ENCODE data around the gene LPCAT2.

LPCAT2 gene

GRCh38 chr16:55539049-55539448 is 30.2 kb downstream of the LPCAT2 start:
- no peak overlapping the region for H3K27ac ChIP-seq
- no peak overlapping the region for H3K4me3 ChIP-seq

- H3K4me3 ChIP-seq, result no peak overlapping the region
Observed at GRCh38 chr16:55539488-55539887, 30.6 kb downstream of the LPCAT2 start.

GRCh38 chr16:55540221-55540620 is 31.3 kb downstream of the LPCAT2 start:
- no peak overlapping the region for H3K4me3 ChIP-seq
- no peak overlapping the region for H3K27ac ChIP-seq

More at GRCh38 chr16:55539488-55539887, 30.6 kb downstream of the LPCAT2 start:
- H3K27ac ChIP-seq, result no peak overlapping the region

- Histone ChIP-seq H3K27ac (no peak overlapping the region), H3K4me3 (no peak overlapping the region)
Observed at GRCh38 chr16:55542459-55543082, 33.7 kb downstream of the LPCAT2 start.

GRCh38 chr16:55543472-55543871 is 34.6 kb downstream of the LPCAT2 start:
- no peak overlapping the region for H3K4me3 ChIP-seq
- no peak overlapping the region for H3K27ac ChIP-seq

GRCh38 chr16:55552621-55553020 is 43.7 kb downstream of the LPCAT2 start:
- Histone ChIP-seq H3K4me3 (no peak overlapping the region), H3K27ac (no peak overlapping the region)

- Histone ChIP-seq H3K27ac (no peak overlapping the region), H3K4me3 (no peak overlapping the region)
Observed at GRCh38 chr16:55555436-55555835, 46.6 kb downstream of the LPCAT2 start.

GRCh38 chr16:55557186-55557585 is 48.3 kb downstream of the LPCAT2 start:
- H3K4me3 ChIP-seq, result no peak overlapping the region
- H3K27ac ChIP-seq, result peak overlapping the region in 15 of 21 experiments; percentile 0 to 77 (median 56)

- Histone ChIP-seq H3K4me3 (no peak overlapping the region), H3K27ac (peak overlapping the region in 13 of 21 experiments; percentile 3 to 73 (median 39))
Observed at GRCh38 chr16:55559233-55559632, 50.4 kb downstream of the LPCAT2 start.

- peak overlapping the region in 8 of 21 experiments; percentile 2 to 71 (median 48) for H3K27ac ChIP-seq
- no peak overlapping the region for H3K4me3 ChIP-seq
Observed at GRCh38 chr16:55559933-55560516, 51.2 kb downstream of the LPCAT2 start.

- no peak overlapping the region for H3K4me3 ChIP-seq
- H3K27ac ChIP-seq, result peak overlapping the region in 1 of 21 experiments; percentile 7
Observed at GRCh38 chr16:55561319-55561848, 52.5 kb downstream of the LPCAT2 start.

- peak overlapping the region in 2 of 21 experiments; percentile 41 to 55 for H3K27ac ChIP-seq
- H3K4me3 ChIP-seq, result no peak overlapping the region
Observed at GRCh38 chr16:55562936-55563335, 54.1 kb downstream of the LPCAT2 start.

- peak overlapping the region in 3 of 21 experiments; percentile 23 to 55 (median 41) for H3K27ac ChIP-seq
Observed at GRCh38 chr16:55563797-55564196, 54.9 kb downstream of the LPCAT2 start.

GRCh38 chr16:55565086-55565485 is 56.2 kb downstream of the LPCAT2 start:
- Histone ChIP-seq H3K27ac (no peak overlapping the region), H3K4me3 (no peak overlapping the region)

More at GRCh38 chr16:55563797-55564196, 54.9 kb downstream of the LPCAT2 start:
- H3K4me3 ChIP-seq, result no peak overlapping the region

GRCh38 chr16:55566432-55567175 is 57.7 kb downstream of the LPCAT2 start, which contains the start of gene CAPNS2:
Gene CAPNS2, plus strand, starts transcription at chr16:55566684. Its CDS starts 73 bp downstream, at chr16:55566757.
- peak within 1 kb of the TSS; percentile 17 to 45 (median 26) for H3K4me3 ChIP-seq
- peak within 1 kb of the TSS in 20 of 21 experiments; percentile 3 to 87 (median 72) for H3K27ac ChIP-seq

- H3K4me3 ChIP-seq, result peak overlapping the region; percentile 17 to 45 (median 26)
- peak overlapping the region in 19 of 21 experiments; percentile 38 to 87 (median 72) for H3K27ac ChIP-seq
Observed at GRCh38 chr16:55567382-55567781, 58.5 kb downstream of the LPCAT2 start.

GRCh38 chr16:55568207-55568606 is 59.3 kb downstream of the LPCAT2 start:
- H3K4me3 ChIP-seq, result peak overlapping the region; percentile 1 to 45 (median 17)
- peak overlapping the region in 20 of 21 experiments; percentile 16 to 87 (median 73) for H3K27ac ChIP-seq

GRCh38 chr16:55569025-55569424 is 60.2 kb downstream of the LPCAT2 start:
- peak overlapping the region; percentile 1 to 45 (median 17) for H3K4me3 ChIP-seq
- H3K27ac ChIP-seq, result peak overlapping the region in 18 of 21 experiments; percentile 9 to 87 (median 66)

- peak overlapping the region in 2 of 21 experiments; percentile 80 to 84 for H3K27ac ChIP-seq
- no peak overlapping the region for H3K4me3 ChIP-seq
Observed at GRCh38 chr16:55570159-55570558, 61.3 kb downstream of the LPCAT2 start.

Data from skin epidermis (tissue), 12 donors.